K562 (cell line): ENCODE results near the gene CNPPD1. TPM values are rescaled to one million over a fixed set of nuclear protein-coding genes. Genes with fewer than 3 reads are reported as not detected.

Source experiments
- CEBPB ChIP-seq: fragments of 450-650 bp; IDR thresholded peaks from 2 replicates; pipeline ENCODE4 v1.6.1; 2016; ENCODE audit warnings: missing genetic modification characterization, missing compliant biosample characterization
- E2F3 ChIP-seq: fragments of 250-450 bp; sonication (Bioruptor Pico); IDR thresholded peaks from 2 replicates; pipeline ENCODE4 v1.4.0; 2020; ENCODE audit warnings: mild to moderate bottlenecking
- EP400 ChIP-seq: fragments of 450-650 bp; IDR thresholded peaks from 2 replicates; pipeline ENCODE4 v1.6.1; 2017; ENCODE audit warnings: antibody characterized with exemption, mild to moderate bottlenecking, moderate library complexity
- ETV1 ChIP-seq: fragments of 450-650 bp; conservative IDR thresholded peaks from 2 replicates; pipeline ENCODE4 v1.6.1; 2016; ENCODE audit warnings: missing genetic modification characterization, control low read depth, low read depth, missing compliant biosample characterization
- FOXK1 ChIP-seq: sonication (generic); formaldehyde crosslinking; IDR thresholded peaks from 2 replicates; pipeline ENCODE4 v1.8.0; 2022; ENCODE audit warnings: missing genetic modification reagents, mild to moderate bottlenecking, borderline replicate concordance
- GATAD2A ChIP-seq: fragments of 450-650 bp; IDR thresholded peaks from 2 replicates; pipeline ENCODE4 v1.6.1; 2017
- GTF2E2 ChIP-seq: fragments of 200-800 bp; sonication (Bioruptor generic); IDR thresholded peaks from 2 replicates; pipeline ENCODE4 v1.6.1; 2016; ENCODE audit warnings: missing genetic modification characterization, missing compliant biosample characterization
- HDAC3 ChIP-seq: fragments of 450-650 bp; IDR thresholded peaks from 2 replicates; pipeline ENCODE4 v1.6.1; 2018; ENCODE audit warnings: borderline replicate concordance, mild to moderate bottlenecking, moderate library complexity; ENCODE audit not compliant: partially characterized antibody
- HMG20B ChIP-seq: fragments of 250-450 bp; sonication (Bioruptor Pico); IDR thresholded peaks from 2 replicates; pipeline ENCODE4 v1.5.0; 2021; ENCODE audit warnings: mild to moderate bottlenecking
- KDM5B ChIP-seq: fragments of 200-600 bp; sonication (generic); IDR thresholded peaks from 2 replicates; pipeline ENCODE4 v1.6.1; 2012; ENCODE audit warnings: low read depth, mild to moderate bottlenecking, moderate library complexity, low read length, control low read depth, inconsistent platforms; ENCODE audit not compliant: insufficient replicate concordance
- LCOR ChIP-seq: sonication (generic); formaldehyde crosslinking; IDR thresholded peaks from 2 replicates; pipeline ENCODE4 v1.8.0; 2022; ENCODE audit warnings: mild to moderate bottlenecking, missing genetic modification reagents
- MAFF ChIP-seq: IDR thresholded peaks from 2 replicates; pipeline ENCODE4 v1.6.1; 2012; ENCODE audit warnings: low read length, improper control_type of control experiment
- MAFG ChIP-seq: fragments of 450-650 bp; conservative IDR thresholded peaks from 2 replicates; pipeline ENCODE4 v1.6.1; 2016; ENCODE audit warnings: missing genetic modification characterization, missing compliant biosample characterization
- MTA1 ChIP-seq: fragments of 450-650 bp; IDR thresholded peaks from 2 replicates; pipeline ENCODE4 v1.6.1; 2017; ENCODE audit warnings: borderline replicate concordance
- NFIC ChIP-seq: fragments of 450-650 bp; IDR thresholded peaks from 2 replicates; pipeline ENCODE4 v1.6.1; 2017; ENCODE audit warnings: mild to moderate bottlenecking, inconsistent platforms
- POLR2B ChIP-seq: fragments of 450-650 bp; IDR thresholded peaks from 2 replicates; pipeline ENCODE4 v1.6.1; 2018; ENCODE audit warnings: low read depth; ENCODE audit not compliant: partially characterized antibody
- PTBP1 ChIP-seq: fragments of 200-400 bp; formaldehyde crosslinking; IDR thresholded peaks from 2 replicates; pipeline ENCODE4 v1.6.1; 2017; ENCODE audit warnings: low read depth, low read length
- STAG1 ChIP-seq: sonication (generic); formaldehyde crosslinking; IDR thresholded peaks from 2 replicates; pipeline ENCODE4 v1.5.0; 2020; ENCODE audit warnings: missing genetic modification reagents, borderline replicate concordance
- ZBTB17 ChIP-seq: fragments of 450-650 bp; formaldehyde crosslinking; IDR thresholded peaks from 2 replicates; pipeline ENCODE4 v1.4.0; 2020; ENCODE audit warnings: mild to moderate bottlenecking
- ZFP30 ChIP-seq: fragments of 250-450 bp; sonication (Bioruptor Pico); IDR thresholded peaks from 2 replicates; pipeline ENCODE4 v1.8.0; 2022; ENCODE audit warnings: moderate library complexity, mild to moderate bottlenecking, inconsistent platforms, borderline replicate concordance
- ZNF57 ChIP-seq: fragments of 450-650 bp; formaldehyde crosslinking; IDR thresholded peaks from 2 replicates; pipeline ENCODE4 v1.4.0; 2020; ENCODE audit warnings: mild to moderate bottlenecking, moderate library complexity
- ZNF764 ChIP-seq: fragments of 250-450 bp; sonication (Bioruptor Pico); IDR thresholded peaks from 2 replicates; pipeline ENCODE4 v1.4.0; 2020; ENCODE audit warnings: low read depth, mild to moderate bottlenecking, moderate library complexity
- polyA plus RNA-seq, 8 experiments: library from polyadenylated mRNA; depleted of rRNA in 4 of 8; stranded (reverse) in 5 of 8; unstranded in 3 of 8; fragments of >200 nt; fragmentation: Nextera tagmentation in 2 of 8; fragmentation: Illumina TruSeq in 1 of 8; extraction: Ambion mirVana in 2 of 8; extraction: Trizol in 1 of 8; gene quantifications; 2 replicates each; pipeline versions ENCODE4 v1.2.1 to v1.2.3, GENCODE V29; 2011 to 2014; ENCODE audit warnings: inconsistent platforms in 1 of 8, missing spikeins in 1 of 8
- total RNA-seq, 7 experiments: library from RNA; depleted of rRNA in 6 of 7; stranded (reverse); fragments of >200 nt in 6 of 7; fragmentation: Illumina TruSeq in 2 of 7; extraction: Trizol in 2 of 7; gene quantifications; 2 replicates each; pipeline versions ENCODE4 v1.2.1 to v1.2.3, GENCODE V29; 2011 to 2021; ENCODE audit warnings: low replicate concordance in 1 of 7
- TF ChIP-seq, protein P1 (sequence below): sonication (generic); formaldehyde crosslinking; IDR thresholded peaks from 2 replicates; pipeline ENCODE4 v1.8.1; 2023; ENCODE audit warnings: mild to moderate bottlenecking, missing genetic modification reagents, moderate library complexity
- TF ChIP-seq, protein P2 (sequence below): sonication (generic); formaldehyde crosslinking; IDR thresholded peaks from 2 replicates; pipeline ENCODE4 v1.9.0; 2022; ENCODE audit warnings: mild to moderate bottlenecking, missing genetic modification reagents
- TF ChIP-seq, protein P3 (sequence below): fragments of 250-450 bp; sonication (Bioruptor Pico); IDR thresholded peaks from 2 replicates; pipeline ENCODE4 v1.9.0; 2021; ENCODE audit warnings: mild to moderate bottlenecking, inconsistent platforms

Gene CNPPD1
- total and polyA plus RNA-seq, 9 of the 15 experiments (the other 6 are each of a cell fraction or from before 2014, with no cell fraction given) = 9.9 to 53.5 (median 27.0) TPM

DNA sequence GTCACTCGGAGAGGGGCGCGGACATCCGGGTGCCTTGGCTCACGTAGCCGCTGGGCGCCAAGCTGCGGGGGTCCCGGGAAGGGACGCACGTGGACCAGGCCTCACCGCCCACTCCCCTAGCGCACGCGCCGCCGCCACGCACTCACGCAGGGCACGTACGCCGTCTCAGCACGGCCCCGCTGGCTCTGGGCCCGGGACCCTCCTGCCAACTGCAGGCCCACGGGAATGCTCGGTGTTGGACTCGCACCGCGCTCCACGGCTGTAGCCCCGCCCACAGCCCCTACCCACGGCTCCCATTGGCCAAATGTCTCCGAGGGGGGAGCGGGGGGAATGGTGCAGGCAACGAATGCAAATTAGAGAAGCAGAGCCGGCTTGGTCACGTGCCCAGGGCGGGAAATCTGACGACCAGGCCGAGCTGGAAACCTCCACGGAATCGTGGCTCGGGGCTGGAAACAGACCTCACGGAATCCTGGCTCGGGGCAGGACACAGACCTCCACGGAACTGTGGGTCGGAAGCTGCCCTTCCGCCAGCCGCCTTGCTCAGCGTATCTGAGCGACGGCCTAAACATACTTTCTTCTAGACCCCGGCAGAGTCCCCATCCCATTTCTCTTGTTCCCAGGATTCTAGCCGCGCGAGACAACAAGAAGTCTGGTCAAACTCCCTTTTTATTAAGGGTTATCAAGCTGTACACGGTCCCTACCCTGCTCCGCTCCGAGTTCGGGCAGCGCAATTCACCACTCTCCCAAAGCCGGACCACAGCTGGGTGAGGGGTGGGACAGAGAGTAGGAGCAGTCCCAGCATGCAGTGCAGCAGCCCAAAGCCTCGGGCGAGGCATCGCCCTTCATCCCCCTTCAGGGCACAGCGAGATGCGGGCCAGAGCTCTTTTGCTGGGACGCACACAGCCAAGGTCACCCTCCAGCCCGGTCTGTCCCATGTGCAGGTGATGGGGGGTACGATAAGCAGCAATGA is 42.3 kb upstream of the CNPPD1 start, which contains the start of gene ABCB6 (continued):
- TF ChIP-seq POLR2B = peak; percentile 74
- no peak for TF ChIP-seq PTBP1
- no peak for TF ChIP-seq MAFF
- TF ChIP-seq E2F3 (CRISPR knock-in tag) = no peak
- no peak for TF ChIP-seq MTA1
- no peak for TF ChIP-seq HDAC3
- no peak for TF ChIP-seq STAG1 (CRISPR knock-in tag)
- TF ChIP-seq NFIC = peak; percentile 70
- no peak for TF ChIP-seq ZNF57 (CRISPR knock-in tag)
- no peak for TF ChIP-seq ZNF764 (CRISPR knock-in tag)
- no peak for TF ChIP-seq GTF2E2 (tag)
- no peak for TF ChIP-seq MAFG (tag)
- peak; percentile 61; the same call in 1 of the 2 replicates for TF ChIP-seq ZBTB17 (CRISPR knock-in tag)
- TF ChIP-seq, protein P1, sequence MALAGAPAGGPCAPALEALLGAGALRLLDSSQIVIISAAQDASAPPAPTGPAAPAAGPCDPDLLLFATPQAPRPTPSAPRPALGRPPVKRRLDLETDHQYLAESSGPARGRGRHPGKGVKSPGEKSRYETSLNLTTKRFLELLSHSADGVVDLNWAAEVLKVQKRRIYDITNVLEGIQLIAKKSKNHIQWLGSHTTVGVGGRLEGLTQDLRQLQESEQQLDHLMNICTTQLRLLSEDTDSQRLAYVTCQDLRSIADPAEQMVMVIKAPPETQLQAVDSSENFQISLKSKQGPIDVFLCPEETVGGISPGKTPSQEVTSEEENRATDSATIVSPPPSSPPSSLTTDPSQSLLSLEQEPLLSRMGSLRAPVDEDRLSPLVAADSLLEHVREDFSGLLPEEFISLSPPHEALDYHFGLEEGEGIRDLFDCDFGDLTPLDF = no peak; the same call in 1 of the 2 replicates
- no peak for TF ChIP-seq HMG20B
- TF ChIP-seq, protein P2, sequence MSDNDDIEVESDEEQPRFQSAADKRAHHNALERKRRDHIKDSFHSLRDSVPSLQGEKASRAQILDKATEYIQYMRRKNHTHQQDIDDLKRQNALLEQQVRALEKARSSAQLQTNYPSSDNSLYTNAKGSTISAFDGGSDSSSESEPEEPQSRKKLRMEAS (CRISPR knock-in tag) = peak; percentile 95
- TF ChIP-seq EP400 = peak; percentile 87
- TF ChIP-seq FOXK1 (CRISPR knock-in tag) = no peak
- peak; percentile 70 for TF ChIP-seq KDM5B
- no peak for TF ChIP-seq ZFP30 (CRISPR knock-in tag)
- TF ChIP-seq GATAD2A = no peak; the same call in 1 of the 2 replicates
- TF ChIP-seq CEBPB (tag) = no peak
- TF ChIP-seq ETV1 (tag) = no peak
- TF ChIP-seq LCOR (CRISPR knock-in tag) = peak; percentile 42; the same call in 1 of the 2 replicates
- TF ChIP-seq, protein P3, sequence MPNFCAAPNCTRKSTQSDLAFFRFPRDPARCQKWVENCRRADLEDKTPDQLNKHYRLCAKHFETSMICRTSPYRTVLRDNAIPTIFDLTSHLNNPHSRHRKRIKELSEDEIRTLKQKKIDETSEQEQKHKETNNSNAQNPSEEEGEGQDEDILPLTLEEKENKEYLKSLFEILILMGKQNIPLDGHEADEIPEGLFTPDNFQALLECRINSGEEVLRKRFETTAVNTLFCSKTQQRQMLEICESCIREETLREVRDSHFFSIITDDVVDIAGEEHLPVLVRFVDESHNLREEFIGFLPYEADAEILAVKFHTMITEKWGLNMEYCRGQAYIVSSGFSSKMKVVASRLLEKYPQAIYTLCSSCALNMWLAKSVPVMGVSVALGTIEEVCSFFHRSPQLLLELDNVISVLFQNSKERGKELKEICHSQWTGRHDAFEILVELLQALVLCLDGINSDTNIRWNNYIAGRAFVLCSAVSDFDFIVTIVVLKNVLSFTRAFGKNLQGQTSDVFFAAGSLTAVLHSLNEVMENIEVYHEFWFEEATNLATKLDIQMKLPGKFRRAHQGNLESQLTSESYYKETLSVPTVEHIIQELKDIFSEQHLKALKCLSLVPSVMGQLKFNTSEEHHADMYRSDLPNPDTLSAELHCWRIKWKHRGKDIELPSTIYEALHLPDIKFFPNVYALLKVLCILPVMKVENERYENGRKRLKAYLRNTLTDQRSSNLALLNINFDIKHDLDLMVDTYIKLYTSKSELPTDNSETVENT (CRISPR knock-in tag) = peak; percentile 64; the same call in 1 of the 2 replicates
